Midbrain (tissue), 1 donor: ENCODE results near the gene LARGE1.

Source experiments
- DNase-seq: peaks from one replicate; lab custom pipeline; 2025; lab: John Stamatoyannopoulos, UW

The LARGE1 gene

DNA sequence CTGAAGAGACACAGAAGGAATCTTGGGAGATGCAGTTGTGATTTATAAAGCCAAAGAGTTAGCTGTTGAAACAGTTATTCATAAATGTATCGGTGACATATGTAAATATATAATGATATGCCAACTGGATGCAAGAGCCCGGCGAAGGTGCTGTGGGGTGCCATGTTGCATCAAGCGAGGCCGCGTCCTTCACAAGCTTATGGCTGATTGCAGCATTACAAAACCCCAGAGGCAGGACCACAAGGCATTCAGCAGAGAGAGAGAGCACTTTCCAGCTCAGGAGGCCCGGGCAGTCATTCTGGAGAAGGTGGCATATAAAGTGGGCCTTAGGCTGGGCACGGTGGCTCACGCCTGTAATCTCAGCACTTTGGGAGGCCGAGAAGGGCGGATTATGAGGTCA is 65.6 kb downstream of the LARGE1 start:
- no peak for DNase-seq

- DNase-seq = peak; percentile 73
Observed at GRCh38 chr22:33853200-33854097, 66.8 kb downstream of the LARGE1 start.

DNA sequence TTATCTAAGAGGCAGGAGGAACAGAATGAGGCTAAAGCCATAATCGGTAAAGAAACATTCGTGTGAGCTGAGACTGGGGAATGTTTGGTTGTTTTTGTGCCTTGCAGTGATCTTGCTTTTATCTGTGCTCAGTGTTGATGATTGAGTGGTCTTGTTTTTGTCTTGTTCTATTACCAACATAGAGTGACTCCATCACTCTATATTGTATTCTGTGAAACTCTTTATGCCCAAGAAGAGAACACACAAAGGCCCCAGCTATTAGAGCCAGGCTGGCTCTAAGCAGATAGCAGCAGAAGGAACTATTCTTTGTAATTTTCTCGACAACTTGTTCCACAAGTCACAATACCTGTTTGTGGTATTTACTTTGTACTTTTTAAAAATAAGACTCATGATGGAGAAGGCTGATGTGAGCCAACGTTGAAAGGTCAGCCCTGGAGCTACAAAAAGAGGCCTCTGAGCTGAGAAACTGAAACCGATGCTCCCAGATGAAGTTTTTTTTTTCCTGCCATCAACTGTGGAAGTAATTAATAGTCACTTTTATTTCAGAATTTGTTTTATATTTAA is 68.4 kb downstream of the LARGE1 start:
- no peak for DNase-seq

- DNase-seq = no peak
Observed at GRCh38 chr22:33851240-33851639, 69.0 kb downstream of the LARGE1 start.

GRCh38 chr22:33850724-33851123 is 69.6 kb downstream of the LARGE1 start:
- DNase-seq = no peak

GRCh38 chr22:33850193-33850592 is 70.1 kb downstream of the LARGE1 start:
- DNase-seq = no peak

DNA sequence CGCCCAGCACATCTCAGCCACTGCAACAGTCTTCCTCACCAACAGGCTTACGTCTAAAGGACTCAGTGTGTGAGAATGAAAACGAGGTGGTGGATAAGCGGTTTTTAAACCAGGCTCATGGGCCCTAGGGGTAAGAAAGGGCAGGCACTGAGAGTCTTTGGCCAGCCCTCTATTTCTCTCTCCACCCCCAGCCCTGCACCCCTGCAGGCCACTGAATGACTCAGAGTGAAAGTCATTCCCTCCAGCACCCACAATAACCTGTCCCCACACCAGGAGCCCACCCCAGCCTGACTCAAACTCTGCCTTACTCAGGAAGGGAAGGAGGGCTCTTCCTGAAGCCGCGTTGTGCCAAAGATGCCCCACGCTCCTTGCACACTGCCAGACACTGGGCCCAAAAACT is 72.0 kb downstream of the LARGE1 start:
- no peak for DNase-seq

DNA sequence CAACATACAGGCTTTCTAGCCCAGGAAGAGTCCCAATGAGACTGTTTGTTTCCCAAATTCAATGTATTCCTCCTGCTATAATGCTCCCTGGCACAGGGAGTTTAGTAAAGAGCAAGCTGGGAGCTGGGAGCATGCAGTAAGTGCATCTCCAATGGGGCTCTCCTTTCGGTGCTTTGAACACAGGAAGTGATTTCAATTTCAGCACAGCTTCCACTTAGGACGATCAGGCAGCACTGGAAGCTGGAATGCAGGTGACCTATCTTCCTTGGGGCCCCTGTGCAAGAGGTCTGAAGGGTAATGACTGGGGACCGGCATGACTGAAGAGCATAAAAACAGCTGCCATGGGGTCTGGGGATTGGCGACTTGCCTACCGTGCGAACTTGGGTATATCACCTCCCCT is 76.0 kb downstream of the LARGE1 start:
- DNase-seq = no peak

DNA sequence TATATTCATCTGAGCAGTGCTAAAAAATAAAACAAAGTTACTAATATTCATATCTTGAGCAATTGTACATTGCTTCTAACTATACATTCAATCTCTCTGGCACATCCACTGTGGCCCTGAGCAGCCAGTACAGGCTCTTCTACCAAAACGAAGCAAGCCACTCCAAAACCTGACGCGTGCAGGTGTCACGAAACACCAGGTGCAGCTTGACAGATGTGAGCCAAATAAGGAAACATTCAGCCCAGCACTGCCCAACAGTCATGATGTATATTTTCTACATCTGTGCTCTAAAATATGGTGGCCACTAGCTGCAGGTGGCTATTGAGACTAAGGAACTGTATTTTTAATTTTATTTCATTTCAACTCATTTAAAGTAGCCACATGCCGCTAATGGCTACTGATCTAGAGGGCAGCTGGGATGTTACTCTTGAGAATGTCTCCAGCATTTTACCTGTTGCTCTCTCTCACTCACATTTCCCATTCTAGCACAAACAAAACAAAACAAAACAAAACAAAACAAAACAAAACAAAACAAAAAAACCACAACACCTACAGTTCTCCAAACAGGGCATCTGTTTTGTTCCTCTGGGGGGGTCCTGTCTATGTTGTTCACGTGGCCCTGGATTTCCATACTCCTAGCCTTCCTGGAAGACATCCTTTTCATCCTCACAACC is 77.7 kb downstream of the LARGE1 start:
- no peak for DNase-seq

GRCh38 chr22:33842006-33842354 is 78.3 kb downstream of the LARGE1 start:
- no peak for DNase-seq

GRCh38 chr22:33841281-33842005 is 78.8 kb downstream of the LARGE1 start:
- no peak for DNase-seq

DNA sequence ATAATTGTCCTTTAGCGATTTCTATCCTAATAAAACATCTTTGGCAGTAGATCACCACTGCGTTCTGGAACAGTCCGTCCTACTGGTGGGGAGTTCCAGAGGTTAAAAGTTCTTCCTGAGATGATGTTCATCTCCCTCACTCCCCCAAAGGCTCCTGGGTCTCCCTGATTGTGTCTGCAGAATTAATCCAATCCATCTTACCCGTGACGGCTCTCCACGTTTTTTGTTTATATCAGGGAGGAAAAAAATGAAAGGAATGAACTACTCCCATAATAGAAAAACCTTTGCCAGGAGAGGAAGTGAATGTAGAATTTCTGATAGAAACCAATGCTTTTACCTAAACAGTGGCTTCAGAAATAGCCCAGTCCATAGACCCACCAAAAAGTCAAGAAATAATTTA is 81.6 kb downstream of the LARGE1 start:
- no peak for DNase-seq

DNA sequence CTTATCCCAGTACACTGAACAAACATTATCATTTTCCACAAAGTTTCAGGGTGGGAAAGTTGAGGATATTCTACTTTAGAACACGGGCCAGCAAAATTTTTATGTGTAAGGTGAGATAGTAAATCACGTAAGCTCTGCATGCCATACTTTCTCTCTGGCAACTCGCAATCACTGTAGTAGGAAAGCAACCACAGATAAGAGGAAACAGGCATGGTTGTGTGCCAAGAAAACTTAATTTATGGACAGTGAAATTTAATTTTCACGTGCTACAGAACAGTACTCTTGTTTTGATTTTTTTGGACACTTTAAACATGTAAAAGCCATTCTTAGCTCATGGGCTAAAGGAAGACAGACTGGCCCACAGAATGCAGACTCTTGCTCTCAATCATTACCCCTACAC is 82.5 kb downstream of the LARGE1 start:
- DNase-seq = no peak

GRCh38 chr22:33835265-33835664 is 85.0 kb downstream of the LARGE1 start:
- no peak for DNase-seq

DNA sequence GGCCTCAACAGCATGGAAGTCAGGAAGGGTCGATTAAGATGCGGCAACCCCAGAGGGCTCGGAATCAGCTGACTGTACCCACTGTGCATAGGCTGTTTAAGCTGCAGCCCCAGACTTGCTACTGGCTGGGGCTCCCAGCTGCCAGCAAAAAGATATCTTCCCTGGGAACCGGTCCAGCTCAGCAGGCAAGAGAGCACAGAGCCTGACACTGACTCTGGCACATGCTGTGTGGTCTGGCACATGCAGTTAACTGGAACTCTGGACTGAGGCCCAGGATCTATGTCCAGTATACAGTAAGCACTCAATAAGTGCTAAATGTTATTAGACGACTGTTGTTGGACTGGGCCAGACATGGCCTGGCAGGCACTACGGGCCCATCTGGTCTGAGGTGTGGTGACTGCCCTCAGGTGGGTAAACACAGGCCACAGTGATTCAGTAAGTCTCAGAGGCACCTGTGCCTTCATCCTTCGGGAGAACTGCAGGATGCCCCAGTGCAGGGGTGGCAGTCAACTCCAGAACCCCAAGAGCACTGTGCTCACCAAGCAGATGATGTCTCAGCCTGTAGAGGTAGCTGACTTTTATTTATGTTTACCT is 87.6 kb downstream of the LARGE1 start:
- DNase-seq = no peak

- DNase-seq = no peak
Observed at GRCh38 chr22:33831651-33832050, 88.6 kb downstream of the LARGE1 start.

DNA sequence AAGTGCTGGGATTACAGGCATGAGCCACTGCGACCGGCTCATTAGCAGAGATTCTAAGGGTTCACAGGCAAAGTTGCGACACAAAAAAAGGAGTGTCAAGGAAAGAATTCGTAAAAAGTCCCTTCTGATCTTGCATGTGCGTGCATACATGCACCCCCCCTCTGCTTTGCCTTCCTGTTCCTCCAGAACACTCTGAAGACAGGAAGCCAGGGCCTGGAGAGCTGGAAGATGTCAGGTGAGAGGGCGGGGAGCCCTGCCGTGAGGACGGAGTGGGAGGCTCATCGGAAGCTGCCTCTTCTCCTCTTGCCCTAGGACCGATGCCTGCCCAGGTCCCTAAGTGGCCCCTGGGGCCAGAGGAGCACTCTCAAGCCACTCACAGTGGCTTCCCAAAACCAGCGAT is 89.1 kb downstream of the LARGE1 start:
- DNase-seq = no peak

DNA sequence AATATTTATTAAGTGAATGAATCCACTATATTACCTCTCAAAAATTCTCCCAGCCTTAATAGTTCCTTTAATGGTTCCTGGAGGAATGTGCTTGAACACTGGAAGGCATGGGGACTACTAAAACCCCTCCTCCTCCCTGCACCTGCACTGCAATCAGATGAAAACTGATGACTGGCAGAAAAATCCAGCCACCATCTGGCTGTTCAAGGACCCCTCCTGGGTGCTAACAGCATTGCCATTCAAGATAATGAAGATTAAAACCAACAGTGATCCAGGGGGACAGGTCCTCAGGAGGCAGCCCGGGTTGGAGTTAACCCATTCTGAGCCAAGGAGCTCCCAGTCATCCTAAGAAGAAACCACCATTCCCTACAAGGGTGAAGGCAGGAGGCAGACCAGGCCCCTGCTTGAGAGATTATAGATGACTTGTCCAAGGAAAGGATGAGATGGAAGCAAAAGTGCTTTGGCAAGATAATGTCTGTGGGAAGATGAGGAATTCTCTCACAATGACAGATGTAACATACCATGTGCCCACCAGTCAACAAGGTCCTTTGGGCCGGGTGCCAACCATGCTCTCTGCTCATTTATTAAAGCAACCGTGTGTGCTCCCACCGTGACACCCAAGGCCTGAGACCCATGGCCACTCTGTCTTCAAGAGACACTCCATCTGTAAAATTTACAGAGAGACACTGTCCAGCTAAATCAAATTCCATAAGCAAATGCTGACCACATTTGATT is 90.6 kb downstream of the LARGE1 start:
- DNase-seq = no peak

DNA sequence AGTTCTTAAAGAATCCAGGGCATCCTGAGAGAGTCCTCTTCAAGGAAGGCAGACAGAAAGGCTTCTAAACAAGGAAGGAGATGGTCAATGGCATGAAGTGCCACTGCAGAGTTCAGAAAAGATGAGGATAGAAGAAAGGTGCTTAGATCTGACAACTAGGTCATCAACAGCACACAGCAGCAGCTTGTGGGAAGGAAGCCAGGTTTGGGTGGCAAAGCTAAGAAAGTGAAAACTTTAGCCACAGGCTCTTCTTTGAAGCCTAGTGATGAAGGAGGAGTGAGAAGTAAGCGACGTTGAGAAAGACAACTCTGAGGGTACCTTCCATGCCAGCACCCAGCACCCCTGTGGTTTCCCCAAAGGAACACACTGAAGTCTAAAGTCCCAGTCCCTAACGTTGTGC is 92.0 kb downstream of the LARGE1 start:
- no peak for DNase-seq

GRCh38 chr22:33825761-33826160 is 94.5 kb downstream of the LARGE1 start:
- DNase-seq = no peak

GRCh38 chr22:33823552-33823951 is 96.7 kb downstream of the LARGE1 start:
- no peak for DNase-seq
